Central memory CD8-positive, alpha-beta T cell (primary cell): ENCODE data around the gene SLC25A20.

Source experiments
- ATAC-seq: fragments of 150-1000 bp; cut with Tn5 transposase; replicated peaks from 2 replicates; pipeline ENCODE4 v1.10.0; 2022; ENCODE audit warnings: mild to moderate bottlenecking, moderate FRiP score, moderate number of reproducible peaks; ENCODE audit not compliant: poor library complexity, severe bottlenecking; ENCODE audit errors: extremely low read depth
- DNase-seq, 2 donors: peaks; one replicate each; pipeline ENCODE4 v3.0.0; 2021; ENCODE audit warnings: low spot score in 2 of 2
- H3K27ac Mint-ChIP-seq: one replicate; pipeline ENCODE4 v1.8.0; 2022; ENCODE audit warnings: low read depth, mild to moderate bottlenecking, moderate library complexity, mixed read lengths
- H3K27me3 Mint-ChIP-seq: one replicate; pipeline ENCODE4 v1.8.0; 2022; ENCODE audit warnings: mixed read lengths
- H3K36me3 Mint-ChIP-seq: one replicate; pipeline ENCODE4 v1.8.0; 2022; ENCODE audit warnings: mild to moderate bottlenecking, moderate library complexity, mixed read lengths; ENCODE audit not compliant: insufficient read depth
- H3K4me1 Mint-ChIP-seq: one replicate; pipeline ENCODE4 v1.8.0; 2022; ENCODE audit warnings: mixed read lengths
- H3K4me3 Mint-ChIP-seq: one replicate; pipeline ENCODE4 v1.8.0; 2022; ENCODE audit warnings: mild to moderate bottlenecking, moderate library complexity, mixed read lengths
- H3K9me3 Mint-ChIP-seq: one replicate; pipeline ENCODE4 v1.8.0; 2022; ENCODE audit warnings: mixed read lengths

Gene SLC25A20

DNA sequence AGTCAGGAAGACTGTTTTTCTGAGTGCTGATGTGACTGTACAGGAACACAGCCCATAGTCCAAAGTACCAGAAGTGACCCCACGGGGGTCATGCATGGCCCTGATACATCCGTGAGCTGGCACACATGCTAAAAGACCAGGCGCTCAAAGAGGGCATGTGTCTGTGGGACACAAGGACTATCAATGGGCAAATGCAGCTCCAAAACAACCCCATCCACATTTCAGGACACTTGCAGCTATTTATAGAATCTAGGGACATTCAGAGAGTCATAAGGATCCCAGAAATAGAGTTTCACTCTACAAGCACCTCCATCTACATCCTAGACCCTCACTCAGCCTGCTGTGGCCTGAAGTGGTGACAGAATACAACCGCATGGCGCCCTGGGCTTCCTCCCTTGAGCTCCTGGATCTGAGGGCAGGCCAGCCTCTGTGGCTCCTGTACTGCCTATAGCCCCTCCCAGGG, 17.0 kb downstream of the SLC25A20 start:
- Mint-ChIP-seq H3K9me3 (no peaks in the 10 kb centered on the region), H3K27me3 (no peaks in the 10 kb centered on the region), H3K4me1 (peaks cover 22% of the 10 kb centered on the region), H3K36me3 (peaks cover 41% of the 10 kb centered on the region), H3K27ac (peak overlapping the region; percentile 32), H3K4me3 (no peak overlapping the region)
- no peak for ATAC-seq
- no peak for DNase-seq

DNA sequence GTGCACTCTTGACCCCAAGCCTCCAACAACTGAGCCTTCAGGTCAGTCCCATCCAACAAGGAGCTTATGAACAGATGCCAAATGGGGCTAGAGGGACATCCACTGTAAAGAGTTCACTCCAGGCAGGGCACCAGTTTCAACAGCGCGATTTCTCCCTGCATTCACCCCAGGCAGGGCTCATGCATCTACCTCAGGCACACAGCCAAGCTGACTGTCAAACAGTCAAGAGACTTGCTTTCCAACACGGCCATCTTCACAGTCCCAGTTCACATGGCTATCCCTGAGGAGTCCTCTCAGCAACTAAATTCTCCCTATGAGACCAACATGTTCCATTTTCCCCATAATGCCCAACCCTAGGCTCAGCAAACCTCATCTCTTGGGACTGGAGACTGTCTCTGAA, 17.7 kb downstream of the SLC25A20 start:
- H3K27ac Mint-ChIP-seq = no peak overlapping the region
- H3K9me3 Mint-ChIP-seq = no peaks in the 10 kb centered on the region
- H3K4me1 Mint-ChIP-seq = peaks cover 20% of the 10 kb centered on the region
- ATAC-seq = no peak
- DNase-seq = no peak
- H3K27me3 Mint-ChIP-seq = no peaks in the 10 kb centered on the region
- H3K4me3 Mint-ChIP-seq = no peak overlapping the region
- H3K36me3 Mint-ChIP-seq = peaks cover 41% of the 10 kb centered on the region

DNA sequence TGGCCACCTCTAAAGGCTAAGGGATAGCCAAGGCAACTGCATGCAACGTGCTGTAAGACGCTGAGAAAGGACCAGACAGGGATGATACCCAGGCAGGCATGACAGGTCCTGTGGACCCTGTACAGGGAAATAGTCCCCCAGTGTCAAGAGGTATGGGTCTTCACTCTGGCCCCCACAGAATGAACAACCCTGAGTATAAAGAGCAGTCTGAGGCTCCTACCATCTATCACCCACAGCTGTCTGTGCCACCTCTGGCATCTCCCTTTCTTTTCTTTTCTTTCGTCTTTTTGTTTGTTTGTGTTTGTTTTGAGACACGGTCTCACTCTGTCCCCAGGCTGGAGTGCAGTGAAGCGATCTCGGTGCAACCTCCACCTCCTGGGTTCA, 18.7 kb downstream of the SLC25A20 start:
- DNase-seq (no peak), ATAC-seq (no peak)
- Mint-ChIP-seq H3K4me1 (peaks cover 10% of the 10 kb centered on the region), H3K27me3 (no peaks in the 10 kb centered on the region), H3K36me3 (peaks cover 35% of the 10 kb centered on the region), H3K9me3 (no peaks in the 10 kb centered on the region), H3K27ac (no peak overlapping the region), H3K4me3 (no peak overlapping the region)

DNA sequence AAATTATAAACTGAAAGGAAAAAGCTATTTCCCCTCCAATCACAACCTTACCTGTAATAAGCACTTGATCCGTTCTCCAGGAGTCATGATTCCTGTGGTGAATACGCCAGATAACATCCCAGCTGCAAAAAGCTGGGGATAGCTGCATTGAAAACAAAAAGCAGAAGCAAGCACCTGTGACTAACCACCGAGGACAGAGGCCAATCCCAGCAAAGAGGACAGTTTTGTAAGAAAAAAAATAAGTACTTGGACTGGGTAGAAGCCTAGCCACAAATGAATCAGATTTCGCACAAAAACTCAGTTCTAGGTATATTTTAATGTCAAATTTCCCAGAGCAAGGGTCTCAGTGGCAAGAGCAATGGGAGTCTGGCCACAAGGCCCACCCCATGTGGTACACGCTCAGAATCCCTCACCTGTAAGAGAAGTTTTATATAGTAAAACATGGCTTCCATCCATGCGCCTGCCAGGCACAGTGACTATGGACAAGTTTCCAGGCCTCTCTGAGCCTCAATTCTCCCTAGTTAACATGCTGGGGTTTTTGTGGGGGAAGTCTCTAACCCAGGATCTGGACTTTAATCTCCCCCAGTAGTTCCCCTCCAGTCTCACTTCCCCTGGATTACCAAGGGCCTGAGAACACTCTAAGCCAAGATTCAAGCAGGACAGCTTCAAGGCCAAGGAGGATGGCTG, 19.2 kb downstream of the SLC25A20 start:
- no peak for DNase-seq
- Mint-ChIP-seq H3K27ac (no peak overlapping the region), H3K9me3 (no peaks in the 10 kb centered on the region), H3K36me3 (peaks cover 37% of the 10 kb centered on the region), H3K4me1 (peaks cover 6% of the 10 kb centered on the region), H3K27me3 (no peaks in the 10 kb centered on the region), H3K4me3 (no peak overlapping the region)
- no peak for ATAC-seq

DNA sequence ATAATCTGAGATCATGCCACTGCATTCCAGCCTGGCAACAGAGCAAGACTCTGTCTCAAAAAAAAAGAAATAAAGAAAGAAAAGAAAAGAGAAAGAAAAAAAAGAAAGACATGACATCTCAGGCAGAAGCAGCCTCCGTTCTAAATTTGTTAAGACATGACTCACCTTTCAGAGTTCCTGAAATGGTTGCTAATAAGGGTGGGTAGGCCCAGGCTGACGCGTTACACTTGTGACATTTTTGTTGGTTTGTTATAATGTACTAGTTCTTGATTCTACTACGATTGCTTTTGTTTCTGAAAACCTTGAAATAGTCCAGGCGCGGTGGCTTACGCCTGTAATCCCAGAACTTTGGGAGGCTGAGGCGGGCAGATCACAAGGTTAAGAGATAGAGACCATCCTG, 21.0 kb downstream of the SLC25A20 start:
- no peak for ATAC-seq
- Mint-ChIP-seq H3K4me1 (peaks cover 6% of the 10 kb centered on the region), H3K36me3 (peaks cover 35% of the 10 kb centered on the region), H3K9me3 (no peaks in the 10 kb centered on the region), H3K4me3 (no peak overlapping the region), H3K27ac (no peak overlapping the region), H3K27me3 (no peaks in the 10 kb centered on the region)
- DNase-seq = no peak

DNA sequence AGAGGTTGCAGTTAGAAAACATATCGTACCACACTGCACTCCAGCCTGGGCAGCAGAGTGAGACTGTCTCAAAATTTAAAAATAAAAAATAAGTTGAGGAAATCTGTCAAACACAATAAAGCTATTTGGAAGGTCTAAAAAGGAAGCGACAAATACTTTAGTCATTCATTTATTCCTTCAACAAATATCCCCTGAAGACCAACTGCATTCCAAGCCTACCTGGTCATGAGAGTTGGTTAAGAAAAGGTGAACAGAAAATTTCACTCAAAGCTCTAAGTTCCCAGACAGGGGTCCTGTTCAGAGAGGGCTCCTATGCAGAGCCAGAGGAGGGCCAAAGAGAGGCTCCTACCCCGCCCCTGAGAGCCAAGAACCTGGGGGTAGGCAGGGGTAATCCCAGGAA, 35.6 kb downstream of the SLC25A20 start:
- H3K4me1 Mint-ChIP-seq = peaks cover 6% of the 10 kb centered on the region
- H3K36me3 Mint-ChIP-seq = peaks cover 27% of the 10 kb centered on the region
- H3K27me3 Mint-ChIP-seq = no peaks in the 10 kb centered on the region
- no peak overlapping the region for H3K4me3 Mint-ChIP-seq
- no peak for DNase-seq
- no peak overlapping the region for H3K27ac Mint-ChIP-seq
- no peaks in the 10 kb centered on the region for H3K9me3 Mint-ChIP-seq
- no peak for ATAC-seq

DNA sequence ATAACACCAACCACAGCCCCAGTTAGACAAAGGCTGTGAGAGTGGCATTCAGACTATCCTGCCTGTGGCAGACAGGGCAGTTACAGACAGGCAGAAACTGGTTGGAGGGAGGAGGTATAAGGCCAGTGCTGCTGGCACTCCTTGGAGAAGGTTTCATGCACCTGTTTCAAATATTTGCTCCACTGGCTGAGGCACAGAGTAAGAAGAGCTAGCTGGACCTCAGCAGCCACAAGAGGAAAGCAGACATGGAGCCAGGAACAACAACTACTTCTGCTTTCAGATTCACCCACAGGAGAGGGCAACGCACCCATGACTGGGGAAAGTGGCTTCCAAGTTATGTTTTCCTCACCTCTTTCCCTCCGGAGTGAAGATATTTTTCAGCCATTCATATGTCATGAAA, 39.5 kb downstream of the SLC25A20 start:
- DNase-seq (no peak), ATAC-seq (no peak)
- H3K4me1 Mint-ChIP-seq = no peaks in the 10 kb centered on the region
- no peak overlapping the region for H3K4me3 Mint-ChIP-seq
- no peaks in the 10 kb centered on the region for H3K9me3 Mint-ChIP-seq
- peaks cover 19% of the 10 kb centered on the region for H3K36me3 Mint-ChIP-seq
- H3K27ac Mint-ChIP-seq = no peak overlapping the region
- H3K27me3 Mint-ChIP-seq = no peaks in the 10 kb centered on the region

DNA sequence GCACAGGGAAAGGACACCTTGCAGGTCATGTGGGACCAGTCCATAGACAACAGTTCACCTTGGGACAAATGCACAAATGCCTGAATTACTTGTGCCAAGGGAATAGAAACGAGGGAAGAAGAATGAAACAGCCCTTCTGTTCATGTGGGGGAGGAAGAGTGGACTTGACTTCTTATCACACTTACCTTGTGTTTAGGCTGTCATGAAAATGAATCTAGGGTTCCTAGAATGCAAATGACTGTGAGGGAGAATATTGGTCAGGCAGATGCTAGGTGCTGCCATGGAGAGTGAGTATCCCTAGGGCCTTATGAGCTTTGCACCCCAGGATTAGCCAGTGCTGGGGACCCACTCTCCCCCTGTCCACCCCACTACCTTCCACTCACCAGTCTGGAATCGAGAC, 40.0 kb downstream of the SLC25A20 start:
- no peaks in the 10 kb centered on the region for H3K27me3 Mint-ChIP-seq
- H3K4me1 Mint-ChIP-seq = no peaks in the 10 kb centered on the region
- no peaks in the 10 kb centered on the region for H3K9me3 Mint-ChIP-seq
- peaks cover 19% of the 10 kb centered on the region for H3K36me3 Mint-ChIP-seq
- ATAC-seq = no peak
- no peak overlapping the region for H3K27ac Mint-ChIP-seq
- H3K4me3 Mint-ChIP-seq = no peak overlapping the region
- no peak for DNase-seq

DNA sequence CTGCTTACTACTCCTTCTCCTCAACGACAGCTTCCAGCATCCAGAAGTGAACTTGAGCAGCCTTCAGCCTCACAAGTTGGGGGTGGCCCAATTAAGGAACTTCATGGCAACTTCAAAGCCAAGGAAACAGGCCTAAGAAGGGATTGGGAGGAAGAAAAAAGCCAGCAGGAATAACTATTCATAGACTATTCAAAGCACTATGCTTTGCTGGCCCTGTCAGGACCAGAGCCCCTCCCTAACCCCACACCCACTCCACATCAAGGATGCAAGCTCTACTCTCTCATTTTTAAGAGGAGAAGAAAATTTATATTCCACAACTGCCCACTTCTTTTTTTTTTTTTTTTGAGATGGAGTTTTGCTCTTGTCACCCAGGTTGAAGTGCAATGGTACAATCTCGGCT, 41.0 kb downstream of the SLC25A20 start:
- Mint-ChIP-seq H3K27ac (no peak overlapping the region), H3K27me3 (no peaks in the 10 kb centered on the region), H3K4me3 (no peak overlapping the region), H3K9me3 (no peaks in the 10 kb centered on the region), H3K36me3 (peaks cover 18% of the 10 kb centered on the region), H3K4me1 (no peaks in the 10 kb centered on the region)
- DNase-seq (no peak), ATAC-seq (no peak)

DNA sequence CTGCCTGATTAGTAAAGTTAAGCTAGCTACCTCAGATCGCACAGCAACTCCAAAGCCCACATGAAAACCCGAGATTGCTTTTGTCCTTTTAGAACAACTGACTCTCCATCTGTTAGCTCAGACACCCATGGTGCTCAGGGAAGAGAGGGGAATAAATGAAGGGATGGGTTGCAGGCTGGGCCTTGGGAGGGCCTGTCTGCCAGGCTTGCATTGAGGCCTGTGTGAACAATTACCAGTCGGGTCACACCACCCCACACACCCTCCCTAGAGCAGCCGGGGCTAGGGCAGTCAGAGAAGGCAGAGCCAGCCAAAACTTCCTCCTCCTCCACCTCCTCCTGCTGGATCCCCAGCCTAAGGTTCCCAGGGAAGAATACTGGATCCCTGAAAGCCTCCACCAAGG, 42.2 kb downstream of the SLC25A20 start:
- Mint-ChIP-seq H3K27ac (peak overlapping the region; percentile 61), H3K4me1 (no peaks in the 10 kb centered on the region), H3K9me3 (no peaks in the 10 kb centered on the region), H3K36me3 (peaks cover 12% of the 10 kb centered on the region), H3K4me3 (no peak overlapping the region), H3K27me3 (no peaks in the 10 kb centered on the region)
- DNase-seq = no peak
- no peak for ATAC-seq

DNA sequence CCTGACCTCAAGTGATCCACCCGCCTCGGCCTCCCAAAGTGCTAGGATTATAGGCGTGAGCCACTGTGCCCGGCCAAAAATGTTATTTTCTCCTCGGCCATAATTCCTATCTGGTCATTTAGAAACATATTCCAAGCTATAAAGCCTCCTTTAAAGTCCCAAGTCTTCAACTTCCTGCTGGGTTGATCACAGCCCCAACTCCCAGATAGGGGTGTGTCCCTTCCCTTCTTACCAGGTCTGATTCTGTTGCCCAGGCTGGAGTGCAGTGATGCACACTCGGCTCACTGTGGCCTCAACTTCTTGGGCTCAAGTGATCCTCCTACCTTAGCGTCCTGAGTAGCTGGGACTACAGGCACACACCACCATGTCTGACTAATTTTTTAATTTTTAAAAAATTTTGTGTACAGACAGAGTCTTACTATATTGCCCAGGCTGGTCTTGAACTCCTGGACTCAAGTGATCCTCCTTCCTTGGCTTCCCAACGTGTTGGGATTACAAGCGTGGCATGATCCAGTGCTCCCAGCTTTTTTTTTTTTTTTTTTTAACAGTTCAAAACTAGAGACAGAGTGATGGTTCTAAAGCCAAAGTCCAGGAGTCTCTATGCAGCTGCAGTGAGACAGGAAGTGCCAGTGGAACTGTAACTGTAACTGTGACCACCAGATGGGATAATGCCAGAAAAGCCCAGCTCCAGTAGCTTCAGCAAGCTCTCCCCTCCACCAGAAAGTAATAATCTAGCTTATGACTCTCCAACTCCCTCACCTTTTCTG, 42.8 kb downstream of the SLC25A20 start:
- Mint-ChIP-seq H3K4me3 (no peak overlapping the region), H3K27ac (peak overlapping the region; percentile 61), H3K9me3 (no peaks in the 10 kb centered on the region), H3K36me3 (peaks cover 8% of the 10 kb centered on the region), H3K27me3 (no peaks in the 10 kb centered on the region), H3K4me1 (no peaks in the 10 kb centered on the region)
- DNase-seq (no peak), ATAC-seq (no peak)

DNA sequence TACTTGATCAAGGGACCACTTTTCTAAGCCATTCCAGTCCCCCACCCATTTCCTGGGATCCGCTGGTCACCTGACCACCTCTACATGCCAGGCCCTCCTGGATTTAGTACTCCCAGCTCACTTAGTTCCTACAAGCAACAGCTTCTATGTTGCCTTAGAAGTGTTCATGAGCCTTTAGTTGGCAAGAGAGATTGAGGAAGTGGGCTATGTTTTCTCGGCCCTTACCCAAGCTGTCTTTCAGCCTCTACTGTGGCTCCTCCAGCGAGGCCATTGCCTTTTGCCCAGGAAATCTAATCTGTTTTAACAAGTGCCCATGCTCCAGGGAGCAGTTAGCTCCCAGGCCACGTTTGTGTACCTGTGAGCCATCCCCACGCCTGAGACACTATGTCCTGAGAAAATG, 46.5 kb downstream of the SLC25A20 start:
- Mint-ChIP-seq H3K4me3 (no peak overlapping the region), H3K4me1 (peaks cover 9% of the 10 kb centered on the region), H3K36me3 (peaks cover 2% of the 10 kb centered on the region), H3K9me3 (no peaks in the 10 kb centered on the region), H3K27me3 (no peaks in the 10 kb centered on the region), H3K27ac (no peak overlapping the region)
- DNase-seq (no peak), ATAC-seq (no peak)

DNA sequence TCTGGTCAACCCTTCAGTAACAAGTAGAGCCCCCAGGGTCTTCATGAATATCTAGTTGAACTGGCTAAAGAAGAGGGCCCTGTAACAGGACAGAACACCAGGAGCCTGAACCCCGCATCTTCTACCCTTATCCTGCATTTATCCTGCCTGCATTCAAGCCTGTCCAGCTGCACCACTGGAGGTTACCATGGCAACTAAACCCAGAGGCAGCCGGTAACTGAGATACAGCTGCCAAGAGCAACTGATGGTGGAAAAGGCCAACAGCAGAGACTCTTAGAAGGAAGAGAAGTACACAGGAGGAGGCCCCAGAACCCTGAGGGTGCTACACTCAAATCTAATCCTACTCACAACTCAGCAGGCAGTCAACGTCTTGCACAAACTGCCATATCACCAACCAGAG, 47.3 kb downstream of the SLC25A20 start:
- peaks cover 9% of the 10 kb centered on the region for H3K4me1 Mint-ChIP-seq
- DNase-seq = no peak
- H3K27me3 Mint-ChIP-seq = no peaks in the 10 kb centered on the region
- no peak overlapping the region for H3K4me3 Mint-ChIP-seq
- H3K9me3 Mint-ChIP-seq = no peaks in the 10 kb centered on the region
- H3K36me3 Mint-ChIP-seq = peaks cover 3% of the 10 kb centered on the region
- H3K27ac Mint-ChIP-seq = no peak overlapping the region
- no peak for ATAC-seq
